Tibial nerve (tissue), 4 donors: ENCODE measurements around the gene KRT1. TPM values are rescaled to one million over a fixed set of nuclear protein-coding genes. Genes with fewer than 3 reads are reported as not detected.

Source experiments
- DNase-seq, 2 donors: peaks; one replicate each; pipeline ENCODE4 v3.0.0-alpha.2; 2019; ENCODE audit warnings: low spot score in 2 of 2
- H3K27ac ChIP-seq, 4 donors: fragments of 200-600 bp; sonication (generic) in 3 of 4; one replicate each; pipeline ENCODE4 v1.5.1; 2017 to 2019; ENCODE audit warnings: mild to moderate bottlenecking in 1 of 4
- H3K27me3 ChIP-seq, 2 donors: fragments of 200-600 bp; sonication (generic) in 1 of 2; one replicate each; pipeline versions ENCODE4 v1.5.1 to v1.6.0; 2017 to 2019
- H3K36me3 ChIP-seq, 3 donors: fragments of 200-600 bp; sonication (generic); one replicate each; pipeline ENCODE4 v1.5.1; 2018 to 2019
- H3K4me1 ChIP-seq, 4 donors: fragments of 200-600 bp; sonication (generic) in 3 of 4; one replicate each; pipeline ENCODE4 v1.5.1; 2017 to 2019
- H3K4me3 ChIP-seq, 4 donors: fragments of 200-600 bp; sonication (generic) in 3 of 4; one replicate each; pipeline ENCODE4 v1.5.1; 2017 to 2019; ENCODE audit warnings: mild to moderate bottlenecking in 1 of 4, moderate library complexity in 1 of 4
- H3K9me3 ChIP-seq, 4 donors: fragments of 200-600 bp; sonication (generic) in 3 of 4; one replicate each; pipeline ENCODE4 v1.5.1; 2017 to 2019
- EP300 ChIP-seq, 2 donors: sonication (generic); formaldehyde crosslinking; IDR thresholded peaks; one replicate each; pipeline ENCODE4 v1.6.1; 2017; ENCODE audit warnings: antibody characterized with exemption in 2 of 2, mild to moderate bottlenecking in 1 of 2
- POLR2A ChIP-seq, 2 donors: fragments of 450-650 bp; IDR thresholded peaks; one replicate each; pipeline ENCODE4 v1.6.1; 2017; ENCODE audit warnings: antibody characterized with exemption in 2 of 2, mild to moderate bottlenecking in 2 of 2, moderate library complexity in 2 of 2
- WGBS, 2 donors: methylation state at CpG; one replicate each; pipeline ENCODE4 v1.1.5; 2018; 5-methylcytosine and 5-hydroxymethylcytosine counted together
- total RNA-seq, 4 donors: library from RNA; depleted of rRNA; stranded (reverse); fragments of >200 nt; gene quantifications; one replicate each; pipeline ENCODE4 v1.1.0, GENCODE V29; 2016
- TF ChIP-seq, protein P1 (sequence below), 5 experiments: fragments of 200-600 bp in 3 of 5; fragments of 450-650 bp in 2 of 5; sonication (generic) in 3 of 5; IDR thresholded peaks; one replicate each; pipeline ENCODE4 v1.5.1; 2016 to 2019; ENCODE audit warnings: antibody characterized with exemption in 5 of 5, mild to moderate bottlenecking in 3 of 5, moderate library complexity in 2 of 5

The KRT1 gene
- total RNA-seq, 4 donors from 2014 or later = not detected

DNA sequence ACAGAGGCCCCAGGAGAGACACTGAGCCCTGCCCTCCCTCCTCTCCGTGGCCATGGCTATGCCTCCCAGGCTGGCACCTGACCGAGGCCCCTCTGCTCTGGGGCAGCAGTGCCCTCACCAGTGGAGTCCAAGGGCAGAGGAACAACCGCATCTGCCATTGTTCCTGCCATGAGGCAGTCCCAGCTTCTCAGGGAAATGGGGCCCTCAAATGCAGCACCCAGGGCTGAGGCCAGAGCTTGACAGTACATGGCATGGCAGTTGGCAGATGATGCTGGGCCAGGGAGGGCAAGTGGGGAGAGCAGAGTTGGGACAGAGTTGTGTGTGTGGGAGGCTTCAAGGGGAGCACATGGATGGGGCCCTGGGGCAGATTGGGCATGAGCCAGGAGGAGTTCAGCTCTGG is 44.2 kb upstream of the KRT1 start:
- no peaks in the 10 kb centered on the region for H3K36me3 ChIP-seq
- TF ChIP-seq, protein P1, sequence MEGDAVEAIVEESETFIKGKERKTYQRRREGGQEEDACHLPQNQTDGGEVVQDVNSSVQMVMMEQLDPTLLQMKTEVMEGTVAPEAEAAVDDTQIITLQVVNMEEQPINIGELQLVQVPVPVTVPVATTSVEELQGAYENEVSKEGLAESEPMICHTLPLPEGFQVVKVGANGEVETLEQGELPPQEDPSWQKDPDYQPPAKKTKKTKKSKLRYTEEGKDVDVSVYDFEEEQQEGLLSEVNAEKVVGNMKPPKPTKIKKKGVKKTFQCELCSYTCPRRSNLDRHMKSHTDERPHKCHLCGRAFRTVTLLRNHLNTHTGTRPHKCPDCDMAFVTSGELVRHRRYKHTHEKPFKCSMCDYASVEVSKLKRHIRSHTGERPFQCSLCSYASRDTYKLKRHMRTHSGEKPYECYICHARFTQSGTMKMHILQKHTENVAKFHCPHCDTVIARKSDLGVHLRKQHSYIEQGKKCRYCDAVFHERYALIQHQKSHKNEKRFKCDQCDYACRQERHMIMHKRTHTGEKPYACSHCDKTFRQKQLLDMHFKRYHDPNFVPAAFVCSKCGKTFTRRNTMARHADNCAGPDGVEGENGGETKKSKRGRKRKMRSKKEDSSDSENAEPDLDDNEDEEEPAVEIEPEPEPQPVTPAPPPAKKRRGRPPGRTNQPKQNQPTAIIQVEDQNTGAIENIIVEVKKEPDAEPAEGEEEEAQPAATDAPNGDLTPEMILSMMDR (IDR thresholded peaks at IDR 0.05) = no peak
- no peak for TF ChIP-seq EP300 (IDR thresholded peaks at IDR 0.05)
- no peak for TF ChIP-seq POLR2A (IDR thresholded peaks at IDR 0.05)
- no peaks in the 10 kb centered on the region for H3K4me1 ChIP-seq
- no peak overlapping the region for H3K4me3 ChIP-seq
- no peaks in the 10 kb centered on the region for H3K27me3 ChIP-seq
- no peaks in the 10 kb centered on the region for H3K9me3 ChIP-seq
- WGBS, 2 donors = 79 to 80% methylated on average over 2 to 3 of the region's 3 CpGs
- no peak overlapping the region for H3K27ac ChIP-seq
- DNase-seq = no peak

DNA sequence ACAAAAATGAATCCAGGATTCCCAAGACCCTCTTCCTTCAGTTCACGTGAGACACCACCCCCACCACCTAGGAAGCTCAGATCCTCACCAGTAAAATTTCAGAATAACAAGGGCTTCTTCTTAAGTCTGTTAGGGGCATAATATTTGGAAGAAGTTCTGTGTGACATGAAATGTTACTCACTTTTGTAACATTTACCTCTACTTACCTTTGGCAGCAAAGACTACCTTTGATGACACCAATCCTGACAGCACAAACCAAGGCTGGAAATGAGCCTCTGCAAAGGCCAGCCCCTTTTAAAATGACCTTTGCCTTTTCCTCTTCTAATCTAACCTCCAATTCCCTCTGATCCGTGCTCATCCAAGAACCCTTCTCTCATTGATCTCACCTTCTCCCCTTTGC is 42.5 kb upstream of the KRT1 start:
- Histone ChIP-seq H3K4me1 (no peaks in the 10 kb centered on the region), H3K4me3 (no peak overlapping the region), H3K27me3 (no peaks in the 10 kb centered on the region), H3K27ac (no peak overlapping the region), H3K36me3 (no peaks in the 10 kb centered on the region), H3K9me3 (no peaks in the 10 kb centered on the region)
- WGBS, 2 donors = 68 to 76% methylated on average over 2 of the region's 2 CpGs
- DNase-seq = no peak
- TF ChIP-seq EP300 (IDR thresholded peaks at IDR 0.05) = no peak
- TF ChIP-seq, protein P1 (IDR thresholded peaks at IDR 0.05) = no peak
- TF ChIP-seq POLR2A (IDR thresholded peaks at IDR 0.05) = no peak

DNA sequence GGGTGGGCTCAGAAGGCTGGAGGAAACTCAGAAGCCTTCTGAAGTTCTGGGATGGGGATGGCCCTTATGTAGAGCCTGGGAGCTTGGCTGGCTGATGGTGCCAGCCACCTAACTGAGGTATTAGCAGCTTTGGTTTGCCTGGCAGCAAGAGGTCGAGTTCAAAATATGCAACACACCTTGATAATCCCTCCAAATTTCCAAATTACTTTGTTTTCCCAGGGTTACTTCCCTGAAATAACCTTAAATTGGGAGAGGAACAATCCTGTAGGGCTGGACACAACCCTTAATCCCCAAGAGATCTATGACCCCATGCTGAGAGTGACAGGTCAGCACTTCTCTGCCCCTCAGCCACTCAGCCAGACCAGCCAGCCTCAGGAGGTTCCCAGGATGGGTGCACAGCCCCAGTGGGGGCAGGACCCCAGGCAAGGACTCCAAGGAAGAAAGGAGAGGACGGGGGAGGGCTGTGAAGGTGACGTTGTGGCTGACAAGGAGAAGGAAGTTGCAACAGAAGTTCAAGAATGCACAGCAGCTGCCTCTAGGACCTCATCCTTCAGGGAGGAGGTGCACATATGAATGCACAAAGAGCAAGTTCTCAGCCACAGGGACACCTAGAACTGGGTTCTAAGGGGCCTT is 41.7 kb upstream of the KRT1 start:
- Histone ChIP-seq H3K27me3 (no peaks in the 10 kb centered on the region), H3K27ac (no peak overlapping the region), H3K36me3 (no peaks in the 10 kb centered on the region), H3K4me1 (no peaks in the 10 kb centered on the region), H3K9me3 (no peaks in the 10 kb centered on the region), H3K4me3 (no peak overlapping the region)
- DNase-seq = no peak
- WGBS, 2 donors = 48 to 59% methylated on average over 3 of the region's 3 CpGs
- TF ChIP-seq, protein P1 (IDR thresholded peaks at IDR 0.05) = no peak
- TF ChIP-seq EP300 (IDR thresholded peaks at IDR 0.05) (no peak), POLR2A (IDR thresholded peaks at IDR 0.05) (no peak)

DNA sequence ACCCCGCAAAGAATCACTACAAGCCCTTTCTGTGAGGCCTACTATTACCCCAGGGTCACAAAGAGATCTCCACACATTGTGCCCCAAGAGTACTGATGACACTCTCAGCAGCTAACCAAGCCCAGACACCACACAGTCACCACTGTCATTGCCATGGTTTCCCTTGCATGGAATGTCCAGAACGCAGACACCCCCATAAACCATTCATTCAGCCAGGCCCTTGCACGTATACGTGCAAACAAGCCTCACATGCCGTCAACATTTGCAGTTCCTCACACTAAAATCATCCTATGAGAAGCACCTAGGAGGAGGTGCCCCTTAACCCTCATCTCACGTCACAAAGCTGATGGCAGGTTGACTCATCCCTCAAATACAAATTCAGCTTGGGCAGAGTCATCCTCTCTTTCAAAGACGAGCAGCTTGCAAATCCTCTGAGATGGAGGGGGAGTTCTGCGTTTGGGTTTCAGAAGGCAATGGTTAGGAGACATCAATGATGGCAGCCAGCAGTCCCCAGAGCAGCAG is 40.2 kb upstream of the KRT1 start:
- 77 to 83% methylated on average over 8 of the region's 8 CpGs for WGBS, 2 donors
- H3K9me3 ChIP-seq = no peaks in the 10 kb centered on the region
- TF ChIP-seq, protein P1 (IDR thresholded peaks at IDR 0.05) = no peak
- no peak for TF ChIP-seq POLR2A (IDR thresholded peaks at IDR 0.05)
- no peak for TF ChIP-seq EP300 (IDR thresholded peaks at IDR 0.05)
- no peaks in the 10 kb centered on the region for H3K4me1 ChIP-seq
- H3K27me3 ChIP-seq = peaks cover 0 to 12% of the 10 kb centered on the region in 2 donors
- H3K36me3 ChIP-seq = no peaks in the 10 kb centered on the region
- no peak overlapping the region for H3K27ac ChIP-seq
- no peak overlapping the region for H3K4me3 ChIP-seq
- DNase-seq = no peak

DNA sequence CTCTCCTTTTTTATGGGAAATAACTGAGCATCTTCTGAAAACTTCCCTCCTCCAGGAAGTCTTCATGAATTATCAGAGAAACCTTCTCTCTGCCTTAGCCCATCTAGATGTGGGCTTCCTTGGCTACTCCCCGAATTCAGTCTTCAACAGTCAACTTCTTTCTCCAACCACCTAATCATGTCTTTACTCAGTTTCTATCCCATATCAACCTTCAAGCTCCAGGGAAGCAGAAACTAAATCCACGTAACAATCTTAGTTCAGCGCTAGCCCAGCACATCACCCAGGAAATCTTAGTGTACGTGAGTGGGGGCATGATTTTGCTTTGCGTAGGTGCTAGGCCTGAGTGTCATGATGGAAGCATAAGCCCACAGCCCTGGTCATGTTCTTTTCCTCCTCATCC is 35.9 kb upstream of the KRT1 start:
- H3K27ac ChIP-seq = no peak overlapping the region
- peaks cover 0 to 16% (median 4%) of the 10 kb centered on the region in 4 donors for H3K4me1 ChIP-seq
- peaks cover 0 to 50% of the 10 kb centered on the region in 2 donors for H3K27me3 ChIP-seq
- H3K4me3 ChIP-seq = no peak overlapping the region
- DNase-seq = no peak
- 84 to 95% methylated on average over 5 of the region's 5 CpGs for WGBS, 2 donors
- no peaks in the 10 kb centered on the region for H3K9me3 ChIP-seq
- TF ChIP-seq EP300 (IDR thresholded peaks at IDR 0.05) (no peak), POLR2A (IDR thresholded peaks at IDR 0.05) (no peak)
- TF ChIP-seq, protein P1 (IDR thresholded peaks at IDR 0.05) = no peak
- H3K36me3 ChIP-seq = no peaks in the 10 kb centered on the region
